ENCODE results near the gene OR10H4.

GRCh38 chr19:15905026-15905425 lies 43.8 kb upstream of the OR10H4 start:
- no peak for TF ChIP-seq CTCF (conservative IDR thresholded peaks at IDR 0.05; ENCODE audit: low read depth in 2 of 2)
- TF ChIP-seq POLR2AphosphoS5 (IDR thresholded peaks at IDR 0.05; ENCODE audit: low read depth), result no peak
- TF ChIP-seq REST (IDR thresholded peaks at IDR 0.05; ENCODE audit: unreplicated experiment), result no peak
- TF ChIP-seq JUNB (IDR thresholded peaks at IDR 0.05; ENCODE audit: unreplicated experiment), result no peak
- TF ChIP-seq EZH2 (IDR thresholded peaks at IDR 0.05; ENCODE audit: low read depth, unreplicated experiment), result no peak
- TF ChIP-seq ZNF114 (CRISPR knock-in tag; IDR thresholded peaks at IDR 0.05), result no peak
- no peak for TF ChIP-seq NANOG (IDR thresholded peaks at IDR 0.05; ENCODE audit: borderline replicate concordance)
- TF ChIP-seq, protein P1, sequence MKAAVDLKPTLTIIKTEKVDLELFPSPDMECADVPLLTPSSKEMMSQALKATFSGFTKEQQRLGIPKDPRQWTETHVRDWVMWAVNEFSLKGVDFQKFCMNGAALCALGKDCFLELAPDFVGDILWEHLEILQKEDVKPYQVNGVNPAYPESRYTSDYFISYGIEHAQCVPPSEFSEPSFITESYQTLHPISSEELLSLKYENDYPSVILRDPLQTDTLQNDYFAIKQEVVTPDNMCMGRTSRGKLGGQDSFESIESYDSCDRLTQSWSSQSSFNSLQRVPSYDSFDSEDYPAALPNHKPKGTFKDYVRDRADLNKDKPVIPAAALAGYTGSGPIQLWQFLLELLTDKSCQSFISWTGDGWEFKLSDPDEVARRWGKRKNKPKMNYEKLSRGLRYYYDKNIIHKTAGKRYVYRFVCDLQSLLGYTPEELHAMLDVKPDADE (IDR thresholded peaks at IDR 0.05), result no peak
- TF ChIP-seq EZH2phosphoT487 (IDR thresholded peaks at IDR 0.05; ENCODE audit: unreplicated experiment), result no peak
- no peak for TF ChIP-seq CREB1 (CRISPR knock-in tag; IDR thresholded peaks at IDR 0.05; ENCODE audit: low read depth)
